A549 (cell line): ENCODE measurements around the gene SANBR. TPM values are rescaled to one million over a fixed set of nuclear protein-coding genes. Genes with fewer than 3 reads are reported as not detected.
"Not testable (repeated sequence)": the region's sequence is repeated elsewhere in the genome, so short reads cannot be mapped to it uniquely, and the experiment has no call there.

Experiments used
- ATAC-seq, 2 experiments: fragments of 200-7000 bp in 1 of 2; fragments of >200 bp in 1 of 2; cut with Nextera tagmentation in 1 of 2; cut with Tn5 transposase in 1 of 2; 3 replicates each; pipeline versions ENCODE4 v1.8.0 to v1.9.1; 2018 to 2020; ENCODE audit warnings: mild to moderate bottlenecking in 1 of 2, moderate library complexity in 1 of 2
- CTCF ChIA-PET: fragments of 300-600 bp; sonication (Branson Sonifier 250); formaldehyde crosslinking; extraction: SDS; loops from one replicate; lab custom pipeline; 2021; ENCODE audit warnings: antibody characterized with exemption, inconsistent platforms; lab: Yijun Ruan, JAX
- POLR2A ChIA-PET: fragments of 350-600 bp; formaldehyde crosslinking; extraction: SDS; loops from one replicate; lab custom pipeline; 2021; ENCODE audit warnings: antibody characterized with exemption, inconsistent platforms; lab: Yijun Ruan, JAX
- DNase-seq, 2 experiments: peaks; one replicate each; pipeline versions ENCODE4 v3.0.0 to v3.0.0-alpha.2; 2011 to 2016; ENCODE audit warnings: low read depth in 1 of 2, low spot score in 1 of 2
- FAIRE-seq: peaks from 2 replicates; lab custom pipeline; 2011; peaks lifted over from hg19 to GRCh38; lab: Jason Lieb, UNC
- H3K27ac ChIP-seq, 2 experiments: fragments of >200 bp; sonication (Bioruptor Twin); formaldehyde crosslinking; 3 replicates each; pipeline ENCODE4 v1.5.1; 2016 to 2017
- H3K4me1 ChIP-seq: fragments of >200 bp; sonication (Bioruptor Twin); formaldehyde crosslinking; 3 replicates; pipeline ENCODE4 v1.6.1; 2016
- H3K4me2 ChIP-seq: fragments of >200 bp; sonication (Bioruptor Twin); formaldehyde crosslinking; 3 replicates; pipeline ENCODE4 v1.6.1; 2016
- H3K4me3 ChIP-seq: fragments of >200 bp; sonication (Bioruptor Twin); formaldehyde crosslinking; 3 replicates; pipeline ENCODE4 v1.5.1; 2016
- H3K9me3 ChIP-seq: fragments of >200 bp; sonication (Bioruptor Twin); formaldehyde crosslinking; 3 replicates; pipeline ENCODE4 v1.6.1; 2016
- BHLHE40 ChIP-seq: IDR thresholded peaks from 2 replicates; pipeline ENCODE4 v1.6.1; 2012; ENCODE audit warnings: low read depth, low read length, inconsistent platforms
- EHMT2 ChIP-seq: fragments of 200-600 bp; sonication (generic); IDR thresholded peaks from 2 replicates; pipeline ENCODE4 v1.6.1; 2016; ENCODE audit warnings: antibody characterized with exemption, low read depth, mild to moderate bottlenecking, moderate library complexity
- FOSB ChIP-seq: fragments of 250-450 bp; sonication (Bioruptor Pico); IDR thresholded peaks from 2 replicates; pipeline ENCODE4 v1.5.0; 2020; ENCODE audit warnings: mild to moderate bottlenecking, moderate library complexity
- HEYL ChIP-seq: fragments of 250-450 bp; sonication (Bioruptor Pico); IDR thresholded peaks from 2 replicates; pipeline ENCODE4 v1.8.0; 2021; ENCODE audit warnings: mild to moderate bottlenecking, moderate library complexity
- JUN ChIP-seq, 2 experiments: fragments of >200 bp; sonication (Bioruptor Twin); formaldehyde crosslinking; IDR thresholded peaks; 2 replicates in 1 of 2; 3 replicates in 1 of 2; pipeline ENCODE4 v1.6.1; 2016 to 2017
- JUNB ChIP-seq: fragments of >200 bp; sonication (Bioruptor Twin); formaldehyde crosslinking; IDR thresholded peaks from 2 replicates; pipeline ENCODE4 v1.6.1; 2016
- KDM1A ChIP-seq: fragments of 200-600 bp; sonication (generic); IDR thresholded peaks from 2 replicates; pipeline ENCODE4 v1.6.1; 2016; ENCODE audit warnings: low read depth, mild to moderate bottlenecking
- MAFK ChIP-seq: fragments of 450-650 bp; IDR thresholded peaks from 2 replicates; pipeline ENCODE4 v1.6.1; 2014; ENCODE audit not compliant: partially characterized antibody
- MAZ ChIP-seq: fragments of 150-350 bp; IDR thresholded peaks from 2 replicates; pipeline ENCODE4 v1.6.1; 2014; ENCODE audit warnings: antibody characterized with exemption, low read depth, low read length, borderline replicate concordance
- MYC ChIP-seq: IDR thresholded peaks from 2 replicates; pipeline ENCODE4 v1.6.1; 2012; ENCODE audit warnings: mild to moderate bottlenecking, inconsistent platforms, low read length, improper control_type of control experiment, borderline replicate concordance
- NFE2L2 ChIP-seq: fragments of 150-350 bp; conservative IDR thresholded peaks from 2 replicates; pipeline ENCODE4 v1.6.1; 2014; ENCODE audit warnings: low read length
- NR3C1 ChIP-seq: fragments of >200 bp; sonication (Bioruptor Twin); formaldehyde crosslinking; IDR thresholded peaks from 3 replicates; pipeline ENCODE4 v1.6.1; 2017
- POLR2AphosphoS2 ChIP-seq: conservative IDR thresholded peaks from 2 replicates; pipeline ENCODE4 v1.6.1; 2012; ENCODE audit warnings: low read length, improper control_type of control experiment, inconsistent platforms
- RAD21 ChIP-seq, 2 experiments: fragments of >200 bp in 1 of 2; sonication (Bioruptor Twin) in 1 of 2; formaldehyde crosslinking in 1 of 2; IDR thresholded peaks in 1 of 2; conservative IDR thresholded peaks in 1 of 2; 2 replicates in 1 of 2; 3 replicates in 1 of 2; pipeline ENCODE4 v1.6.1; 2012 to 2018; ENCODE audit warnings: inconsistent platforms in 1 of 2
- RCOR1 ChIP-seq: fragments of 150-350 bp; IDR thresholded peaks from 2 replicates; pipeline ENCODE4 v1.6.1; 2014; ENCODE audit warnings: antibody characterized with exemption, low read length, low read depth
- RFX5 ChIP-seq: fragments of 450-650 bp; IDR thresholded peaks from 2 replicates; pipeline ENCODE4 v1.7.1; 2014; ENCODE audit warnings: antibody characterized with exemption, mild to moderate bottlenecking, moderate library complexity
- SMC3 ChIP-seq: fragments of >200 bp; sonication (Bioruptor Twin); formaldehyde crosslinking; IDR thresholded peaks from 3 replicates; pipeline ENCODE4 v1.6.1; 2018; ENCODE audit warnings: inconsistent platforms
- TFCP2L1 ChIP-seq: fragments of 250-450 bp; sonication (Bioruptor Pico); IDR thresholded peaks from 2 replicates; pipeline ENCODE4 v1.5.0; 2021; ENCODE audit warnings: mild to moderate bottlenecking
- ZNF302 ChIP-seq: fragments of 250-450 bp; sonication (Bioruptor Pico); IDR thresholded peaks from 2 replicates; pipeline ENCODE4 v1.9.0; 2021; ENCODE audit warnings: inconsistent platforms, mild to moderate bottlenecking, moderate library complexity
- WGBS: methylation state at CpG from one replicate; pipeline ENCODE4 v1.1.6; 2017; ENCODE audit errors: missing lambda C conversion rate; 5-methylcytosine and 5-hydroxymethylcytosine counted together
- polyA plus RNA-seq, 4 experiments: library from polyadenylated mRNA; depleted of rRNA in 3 of 4; stranded (reverse); fragments of >200 nt; fragmentation: RNase III in 1 of 4; extraction: RNeasy Plus Mini Kit Qiagen cat#74134 plus additional on column Dnase treatment in 1 of 4; gene quantifications; 2 replicates in 3 of 4; 3 replicates in 1 of 4; pipeline ENCODE4 v1.2.3, GENCODE V29; 2011 to 2017
- TF ChIP-seq, protein P1 (sequence below): fragments of >200 bp; sonication (Bioruptor Twin); formaldehyde crosslinking; IDR thresholded peaks from 3 replicates; pipeline ENCODE4 v1.6.1; 2016
- TF ChIP-seq, protein P2 (sequence below): IDR thresholded peaks from 2 replicates; pipeline ENCODE4 v1.6.1; 2012; ENCODE audit warnings: low read depth, borderline replicate concordance
- TF ChIP-seq, protein P3 (sequence below): fragments of 250-450 bp; sonication (Bioruptor Pico); IDR thresholded peaks from 2 replicates; pipeline ENCODE4 v1.5.0; 2020; ENCODE audit warnings: low read depth, mild to moderate bottlenecking, moderate library complexity
- TF ChIP-seq, protein P4 (sequence below): IDR thresholded peaks from 2 replicates; pipeline ENCODE4 v1.6.1; 2012
- TF ChIP-seq, protein P5 (sequence below): fragments of 250-450 bp; sonication (Bioruptor Pico); IDR thresholded peaks from 2 replicates; pipeline ENCODE4 v1.5.0; 2021; ENCODE audit warnings: mild to moderate bottlenecking, moderate library complexity, borderline replicate concordance
- TF ChIP-seq, protein P6 (sequence below): fragments of 150-350 bp; IDR thresholded peaks from 2 replicates; pipeline ENCODE4 v1.6.1; 2014; ENCODE audit warnings: low read depth, mild to moderate bottlenecking, low read length

Gene SANBR
- polyA plus RNA-seq, 2 of the 4 experiments (the other 2 are of a cell fraction), result 17.1 to 31.6 TPM

DNA sequence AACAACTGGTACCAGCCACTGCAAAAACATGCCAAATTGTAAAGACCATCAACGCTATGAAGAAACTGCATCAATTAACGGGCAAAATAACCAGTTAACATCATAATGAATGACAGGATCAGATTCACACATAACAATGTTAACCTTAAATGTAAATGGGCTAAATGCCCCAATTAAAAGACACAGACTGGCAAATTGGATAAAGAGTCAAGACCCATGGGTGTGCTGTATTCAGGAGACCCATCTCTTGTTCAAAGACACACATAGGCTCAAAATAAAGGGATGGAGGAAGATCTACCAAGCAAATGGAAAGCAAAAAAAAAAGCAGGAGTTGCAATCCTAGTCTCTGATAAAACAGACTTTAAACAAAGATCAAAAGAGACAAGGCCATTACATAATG lies 29.0 kb upstream of the SANBR start:
- POLR2A ChIA-PET, ATAC-seq, H3K4me2 ChIP-seq, H3K4me3 ChIP-seq, H3K4me1 ChIP-seq, FAIRE-seq, DNase-seq, H3K27ac ChIP-seq: not testable (repeated sequence)
- H3K9me3 ChIP-seq, result peaks cover 39% of the 10 kb centered on the region
- CTCF ChIA-PET, result interaction anchor here (0.7 kb wide), 1 partner anchor 149 kb away, joined by 3 read pairs; no protein-coding TSS in a partner anchor
- WGBS, result 90% methylated on average over 2 of the region's 2 CpGs

DNA sequence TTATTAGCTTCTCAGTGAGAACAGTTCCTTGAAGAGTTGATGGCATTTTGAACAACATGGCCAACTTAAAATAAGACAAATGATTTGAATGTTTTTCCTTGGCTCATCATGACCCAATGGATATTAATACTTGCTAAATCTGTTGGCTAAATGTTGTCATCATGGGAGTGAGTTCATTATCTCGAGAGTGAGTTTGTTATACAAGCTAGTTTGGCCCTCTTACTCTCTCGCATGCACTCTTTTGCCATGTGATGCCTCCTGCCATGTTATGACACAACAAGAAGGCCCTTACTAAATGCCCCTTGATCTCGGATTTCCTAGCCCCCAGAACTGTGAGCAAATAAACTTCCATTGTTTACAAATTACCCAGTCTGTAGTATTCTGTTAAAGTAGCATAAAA lies 22.9 kb upstream of the SANBR start:
- Histone ChIP-seq H3K4me1 (no peaks in the 10 kb centered on the region; the same call in 2 of the 3 replicates), H3K4me3 (no peak overlapping the region), H3K27ac (no peak overlapping the region), H3K4me2 (no peak overlapping the region)
- no peak for ATAC-seq
- TF ChIP-seq MYC (no peak), HEYL (no peak), RCOR1 (no peak), MAZ (no peak), BHLHE40 (no peak), KDM1A (no peak)
- TF ChIP-seq, protein P1, sequence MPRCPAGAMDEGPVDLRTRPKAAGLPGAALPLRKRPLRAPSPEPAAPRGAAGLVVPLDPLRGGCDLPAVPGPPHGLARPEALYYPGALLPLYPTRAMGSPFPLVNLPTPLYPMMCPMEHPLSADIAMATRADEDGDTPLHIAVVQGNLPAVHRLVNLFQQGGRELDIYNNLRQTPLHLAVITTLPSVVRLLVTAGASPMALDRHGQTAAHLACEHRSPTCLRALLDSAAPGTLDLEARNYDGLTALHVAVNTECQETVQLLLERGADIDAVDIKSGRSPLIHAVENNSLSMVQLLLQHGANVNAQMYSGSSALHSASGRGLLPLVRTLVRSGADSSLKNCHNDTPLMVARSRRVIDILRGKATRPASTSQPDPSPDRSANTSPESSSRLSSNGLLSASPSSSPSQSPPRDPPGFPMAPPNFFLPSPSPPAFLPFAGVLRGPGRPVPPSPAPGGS, result no peak
- TF ChIP-seq, protein P2, sequence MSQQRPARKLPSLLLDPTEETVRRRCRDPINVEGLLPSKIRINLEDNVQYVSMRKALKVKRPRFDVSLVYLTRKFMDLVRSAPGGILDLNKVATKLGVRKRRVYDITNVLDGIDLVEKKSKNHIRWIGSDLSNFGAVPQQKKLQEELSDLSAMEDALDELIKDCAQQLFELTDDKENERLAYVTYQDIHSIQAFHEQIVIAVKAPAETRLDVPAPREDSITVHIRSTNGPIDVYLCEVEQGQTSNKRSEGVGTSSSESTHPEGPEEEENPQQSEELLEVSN, result no peak
- TF ChIP-seq, all 56 proteins: peak for 0
- CTCF ChIA-PET, result no interaction called here
- POLR2A ChIA-PET, result no interaction called here
- DNase-seq, result no peak
- FAIRE-seq, result no peak
- WGBS, result 85% methylated on average over 3 of the region's 3 CpGs
- peaks cover 6% of the 10 kb centered on the region; the same call in 2 of the 3 replicates for H3K9me3 ChIP-seq

DNA sequence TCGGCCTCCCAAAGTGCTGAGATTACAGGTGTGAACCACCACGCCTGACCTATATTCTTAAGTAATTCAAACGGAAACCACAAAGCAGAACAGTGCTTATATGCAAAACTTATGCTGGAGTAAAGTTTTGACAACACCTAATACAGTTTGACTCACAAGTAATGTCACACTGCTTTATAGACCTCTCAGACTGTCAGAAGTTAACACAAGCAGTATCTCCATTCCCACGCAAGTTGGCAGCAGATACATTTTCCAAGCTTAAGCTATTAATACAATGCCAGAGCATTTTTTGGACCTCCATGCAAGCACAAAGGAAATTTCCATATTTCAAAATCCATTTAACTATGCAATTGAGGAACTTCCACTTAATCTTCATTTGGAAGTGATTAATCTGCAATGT lies 21.0 kb upstream of the SANBR start:
- Histone ChIP-seq H3K4me3 (no peak overlapping the region), H3K9me3 (no peaks in the 10 kb centered on the region), H3K4me1 (no peaks in the 10 kb centered on the region; the same call in 2 of the 3 replicates), H3K27ac (no peak overlapping the region), H3K4me2 (no peak overlapping the region)
- no peak for DNase-seq
- no peak for ATAC-seq
- 91% methylated on average over 4 of the region's 4 CpGs for whole genome bisulfite sequencing
- ChIA-PET CTCF (no interaction called here), POLR2A (no interaction called here)
- TF ChIP-seq, protein P3, sequence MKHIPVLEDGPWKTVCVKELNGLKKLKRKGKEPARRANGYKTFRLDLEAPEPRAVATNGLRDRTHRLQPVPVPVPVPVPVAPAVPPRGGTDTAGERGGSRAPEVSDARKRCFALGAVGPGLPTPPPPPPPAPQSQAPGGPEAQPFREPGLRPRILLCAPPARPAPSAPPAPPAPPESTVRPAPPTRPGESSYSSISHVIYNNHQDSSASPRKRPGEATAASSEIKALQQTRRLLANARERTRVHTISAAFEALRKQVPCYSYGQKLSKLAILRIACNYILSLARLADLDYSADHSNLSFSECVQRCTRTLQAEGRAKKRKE (CRISPR knock-in tag), result no peak
- TF ChIP-seq TFCP2L1 (CRISPR knock-in tag) (no peak), MAFK (no peak), JUN (IDR thresholded peaks at IDR 0.05) (no peak), ZNF302 (no peak), SMC3 (no peak), NR3C1 (no peak), JUNB (no peak), POLR2AphosphoS2 (no peak), RAD21 (conservative IDR thresholded peaks at IDR 0.05 in 1 of 2, IDR thresholded peaks at IDR 0.05 in 1 of 2) (no peak), RFX5 (no peak), FOSB (no peak), EHMT2 (no peak), NFE2L2 (no peak)
- TF ChIP-seq, protein P4, sequence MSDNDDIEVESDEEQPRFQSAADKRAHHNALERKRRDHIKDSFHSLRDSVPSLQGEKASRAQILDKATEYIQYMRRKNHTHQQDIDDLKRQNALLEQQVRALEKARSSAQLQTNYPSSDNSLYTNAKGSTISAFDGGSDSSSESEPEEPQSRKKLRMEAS, result no peak
- TF ChIP-seq, protein P5, sequence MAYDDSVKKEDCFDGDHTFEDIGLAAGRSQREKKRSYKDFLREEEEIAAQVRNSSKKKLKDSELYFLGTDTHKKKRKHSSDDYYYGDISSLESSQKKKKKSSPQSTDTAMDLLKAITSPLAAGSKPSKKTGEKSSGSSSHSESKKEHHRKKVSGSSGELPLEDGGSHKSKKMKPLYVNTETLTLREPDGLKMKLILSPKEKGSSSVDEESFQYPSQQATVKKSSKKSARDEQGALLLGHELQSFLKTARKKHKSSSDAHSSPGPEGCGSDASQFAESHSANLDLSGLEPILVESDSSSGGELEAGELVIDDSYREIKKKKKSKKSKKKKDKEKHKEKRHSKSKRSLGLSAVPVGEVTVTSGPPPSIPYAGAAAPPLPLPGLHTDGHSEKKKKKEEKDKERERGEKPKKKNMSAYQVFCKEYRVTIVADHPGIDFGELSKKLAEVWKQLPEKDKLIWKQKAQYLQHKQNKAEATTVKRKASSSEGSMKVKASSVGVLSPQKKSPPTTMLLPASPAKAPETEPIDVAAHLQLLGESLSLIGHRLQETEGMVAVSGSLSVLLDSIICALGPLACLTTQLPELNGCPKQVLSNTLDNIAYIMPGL, result no peak
- TF ChIP-seq, protein P6, sequence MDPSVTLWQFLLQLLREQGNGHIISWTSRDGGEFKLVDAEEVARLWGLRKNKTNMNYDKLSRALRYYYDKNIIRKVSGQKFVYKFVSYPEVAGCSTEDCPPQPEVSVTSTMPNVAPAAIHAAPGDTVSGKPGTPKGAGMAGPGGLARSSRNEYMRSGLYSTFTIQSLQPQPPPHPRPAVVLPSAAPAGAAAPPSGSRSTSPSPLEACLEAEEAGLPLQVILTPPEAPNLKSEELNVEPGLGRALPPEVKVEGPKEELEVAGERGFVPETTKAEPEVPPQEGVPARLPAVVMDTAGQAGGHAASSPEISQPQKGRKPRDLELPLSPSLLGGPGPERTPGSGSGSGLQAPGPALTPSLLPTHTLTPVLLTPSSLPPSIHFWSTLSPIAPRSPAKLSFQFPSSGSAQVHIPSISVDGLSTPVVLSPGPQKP, result no peak
- no peak for FAIRE-seq
